Effector memory CD4-positive, alpha-beta T cell (primary cell): ENCODE data around the gene ATP13A5.

ENCODE experiments used
- DNase-seq, 3 donors: peaks; one replicate each; pipeline ENCODE4 v3.0.0-alpha.2; 2020
- H3K27ac ChIP-seq: 2 replicates; pipeline ENCODE4 v1.7.0; 2013; ENCODE audit warnings: mild to moderate bottlenecking, low read length, moderate library complexity; ENCODE audit not compliant: insufficient read depth, poor library complexity, severe bottlenecking
- H3K27me3 ChIP-seq: replicated peaks from 2 replicates; pipeline ENCODE4 v1.7.0; 2013; ENCODE audit warnings: mild to moderate bottlenecking, low read length; ENCODE audit not compliant: insufficient read depth, control insufficient read depth, poor library complexity, severe bottlenecking
- H3K36me3 ChIP-seq: 2 replicates; pipeline ENCODE4 v1.7.0; 2013; ENCODE audit warnings: mild to moderate bottlenecking, low read length, moderate library complexity; ENCODE audit not compliant: control insufficient read depth, insufficient read depth
- H3K4me1 ChIP-seq: 2 replicates; pipeline ENCODE4 v1.7.0; 2013; ENCODE audit warnings: low read length, mild to moderate bottlenecking; ENCODE audit not compliant: control insufficient read depth, insufficient read depth, poor library complexity, severe bottlenecking
- H3K4me3 ChIP-seq: 2 replicates; pipeline ENCODE4 v1.7.0; 2013; ENCODE audit warnings: low read length, low read depth, mild to moderate bottlenecking; ENCODE audit not compliant: insufficient read depth, poor library complexity, severe bottlenecking
- H3K9me3 ChIP-seq: 2 replicates; pipeline ENCODE4 v1.7.0; 2013; ENCODE audit warnings: mild to moderate bottlenecking, low read length, moderate library complexity; ENCODE audit not compliant: control insufficient read depth
- total RNA-seq, 3 donors: gene quantifications; one replicate each; lab custom pipeline; 2026; lab: John Stamatoyannopoulos, UW

Gene ATP13A5
- total RNA-seq: 0 reads per million in 3 donors

GRCh38 chr3:193378706-193379105, at the start of gene ATP13A5:
TSS of gene ATP13A5 (minus strand) at chr3:193378753. CDS start at chr3:193378725, 28 bp downstream.
- H3K4me1 ChIP-seq: no peaks in the 10 kb centered on the region
- no peaks in the 10 kb centered on the region for H3K9me3 ChIP-seq
- no peaks in the 10 kb centered on the region for H3K27me3 ChIP-seq
- no peak within 1 kb of the TSS for H3K4me3 ChIP-seq
- no peak within 1 kb of the TSS for H3K27ac ChIP-seq
- H3K36me3 ChIP-seq: no peaks in the 10 kb centered on the region
- no peak for DNase-seq

- DNase-seq: no peak
- no peaks in the 10 kb centered on the region for H3K36me3 ChIP-seq
- no peaks in the 10 kb centered on the region for H3K4me1 ChIP-seq
- no peak overlapping the region for H3K27ac ChIP-seq
- no peaks in the 10 kb centered on the region for H3K27me3 ChIP-seq
- H3K4me3 ChIP-seq: no peak overlapping the region
- no peaks in the 10 kb centered on the region for H3K9me3 ChIP-seq
Observed at GRCh38 chr3:193418576-193419373, 40.2 kb upstream of the ATP13A5 start.

DNA sequence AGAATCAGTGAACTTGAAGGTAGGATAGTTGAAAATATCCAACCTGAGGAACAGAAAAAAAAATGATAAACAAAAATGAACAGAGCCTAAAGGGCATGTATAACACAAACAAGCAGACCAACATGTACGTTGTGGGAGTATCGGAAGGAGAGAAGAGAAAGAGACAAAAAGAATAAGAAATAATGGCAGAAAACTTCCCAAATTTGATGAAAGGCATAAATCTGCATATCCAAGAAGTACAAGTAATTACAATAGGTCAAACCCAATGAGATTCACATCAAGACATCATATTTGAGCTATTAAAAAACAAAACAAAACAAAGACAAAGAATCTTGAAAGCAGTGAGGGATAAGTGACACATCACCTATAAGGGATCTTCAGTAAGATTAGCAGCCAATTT, 38.1 kb upstream of the ATP13A5 start:
- H3K27me3 ChIP-seq: no peaks in the 10 kb centered on the region
- H3K4me1 ChIP-seq: no peaks in the 10 kb centered on the region
- no peak overlapping the region for H3K27ac ChIP-seq
- no peaks in the 10 kb centered on the region for H3K9me3 ChIP-seq
- no peaks in the 10 kb centered on the region for H3K36me3 ChIP-seq
- no peak for DNase-seq
- H3K4me3 ChIP-seq: no peak overlapping the region

DNA sequence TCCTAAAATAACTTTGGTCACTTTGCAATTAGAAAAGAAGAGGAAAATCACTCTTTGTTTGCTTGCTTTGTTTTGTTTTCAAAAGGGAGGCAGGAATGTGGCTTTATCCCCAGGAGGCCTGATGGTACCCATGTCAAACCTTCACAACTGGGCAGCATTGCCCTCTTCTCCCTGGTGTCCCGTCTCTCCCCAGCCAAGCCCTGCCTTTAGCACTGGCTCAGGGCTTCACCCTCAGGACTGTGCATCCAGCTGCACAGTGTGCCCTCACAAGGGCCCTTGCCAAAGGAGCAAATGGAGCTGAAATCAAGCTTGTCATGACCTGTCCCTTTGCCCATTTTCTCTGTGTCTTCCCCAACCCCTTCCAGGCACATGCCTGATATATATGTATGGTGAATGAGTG, 29.1 kb upstream of the ATP13A5 start:
- no peak for DNase-seq
- no peak overlapping the region for H3K27ac ChIP-seq
- H3K36me3 ChIP-seq: no peaks in the 10 kb centered on the region
- H3K4me3 ChIP-seq: no peak overlapping the region
- H3K27me3 ChIP-seq: no peaks in the 10 kb centered on the region
- H3K9me3 ChIP-seq: no peaks in the 10 kb centered on the region
- no peaks in the 10 kb centered on the region for H3K4me1 ChIP-seq

DNA sequence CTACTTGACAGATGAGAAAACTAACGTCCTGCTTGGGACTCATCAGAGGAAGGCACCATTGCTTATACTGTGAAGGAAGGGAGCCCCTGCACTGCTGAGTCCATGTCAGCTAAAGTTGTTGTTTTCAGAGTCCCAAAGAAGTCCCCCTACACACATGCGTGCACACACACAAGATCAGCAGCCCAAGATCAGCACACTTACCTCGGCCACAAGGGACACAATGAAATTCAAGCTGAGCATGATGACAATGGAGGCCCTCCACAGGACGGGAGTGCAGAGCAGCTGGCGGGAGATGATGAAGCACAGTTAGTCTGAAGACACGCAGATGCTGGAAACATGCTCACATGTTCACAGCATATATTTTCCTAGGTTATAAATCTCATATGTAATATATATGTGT, 28.6 kb upstream of the ATP13A5 start:
- no peaks in the 10 kb centered on the region for H3K9me3 ChIP-seq
- H3K4me1 ChIP-seq: no peaks in the 10 kb centered on the region
- H3K4me3 ChIP-seq: no peak overlapping the region
- no peak for DNase-seq
- no peaks in the 10 kb centered on the region for H3K27me3 ChIP-seq
- no peak overlapping the region for H3K27ac ChIP-seq
- no peaks in the 10 kb centered on the region for H3K36me3 ChIP-seq

- H3K4me1 ChIP-seq: no peaks in the 10 kb centered on the region
- DNase-seq: no peak
- H3K4me3 ChIP-seq: no peak overlapping the region
- H3K9me3 ChIP-seq: no peaks in the 10 kb centered on the region
- no peaks in the 10 kb centered on the region for H3K36me3 ChIP-seq
- no peaks in the 10 kb centered on the region for H3K27me3 ChIP-seq
- H3K27ac ChIP-seq: no peak overlapping the region
Observed at GRCh38 chr3:193403307-193403706, 24.8 kb upstream of the ATP13A5 start.

DNA sequence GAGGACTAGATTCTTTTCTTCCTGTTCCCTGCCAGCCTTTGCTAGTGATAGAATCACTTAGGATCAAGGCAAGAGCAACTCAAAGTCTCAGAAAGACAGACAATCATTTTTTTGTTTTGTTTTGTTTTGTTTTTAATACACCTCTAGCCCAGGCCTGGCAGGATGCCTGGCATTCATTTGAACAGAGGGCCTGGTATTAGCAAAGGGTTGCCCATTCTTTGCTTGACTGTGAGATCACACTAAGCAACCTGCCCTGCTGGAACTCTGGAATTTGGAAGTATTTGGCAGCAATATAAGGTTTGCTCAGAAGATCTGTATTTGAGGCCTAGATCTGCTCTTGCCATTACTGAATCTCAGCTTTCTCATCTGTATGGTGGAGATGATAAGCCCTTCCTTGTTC, 21.8 kb upstream of the ATP13A5 start:
- Histone ChIP-seq H3K36me3 (no peaks in the 10 kb centered on the region), H3K9me3 (no peaks in the 10 kb centered on the region), H3K27me3 (no peaks in the 10 kb centered on the region), H3K27ac (no peak overlapping the region), H3K4me3 (no peak overlapping the region), H3K4me1 (no peaks in the 10 kb centered on the region)
- DNase-seq: no peak

- H3K36me3 ChIP-seq: no peaks in the 10 kb centered on the region
- H3K4me3 ChIP-seq: no peak overlapping the region
- DNase-seq: no peak
- H3K27ac ChIP-seq: no peak overlapping the region
- no peaks in the 10 kb centered on the region for H3K27me3 ChIP-seq
- H3K9me3 ChIP-seq: no peaks in the 10 kb centered on the region
- no peaks in the 10 kb centered on the region for H3K4me1 ChIP-seq
Observed at GRCh38 chr3:193396451-193397244, 18.1 kb upstream of the ATP13A5 start.

- H3K9me3 ChIP-seq: no peaks in the 10 kb centered on the region
- DNase-seq: no peak
- H3K4me3 ChIP-seq: no peak overlapping the region
- H3K27ac ChIP-seq: no peak overlapping the region
- H3K36me3 ChIP-seq: no peaks in the 10 kb centered on the region
- no peaks in the 10 kb centered on the region for H3K4me1 ChIP-seq
- no peaks in the 10 kb centered on the region for H3K27me3 ChIP-seq
Observed at GRCh38 chr3:193391902-193392301, 13.3 kb upstream of the ATP13A5 start.

- H3K36me3 ChIP-seq: no peaks in the 10 kb centered on the region
- DNase-seq: no peak
- no peaks in the 10 kb centered on the region for H3K27me3 ChIP-seq
- H3K9me3 ChIP-seq: no peaks in the 10 kb centered on the region
- H3K4me3 ChIP-seq: no peak overlapping the region
- H3K27ac ChIP-seq: no peak overlapping the region
- H3K4me1 ChIP-seq: no peaks in the 10 kb centered on the region
Observed at GRCh38 chr3:193389335-193389734, 10.8 kb upstream of the ATP13A5 start.
